ENCODE results near the gene ZNF565. TPM values are rescaled to one million over a fixed set of nuclear protein-coding genes. Genes with fewer than 3 reads are reported as not detected.

ZNF565 gene
- polyA plus RNA-seq, 1 experiment = 2.2 TPM

GRCh38 chr19:36225219-36225892, 10.9 kb upstream of the ZNF565 start:
- CTCF ChIA-PET = interaction anchor here (0.6 kb wide), 1 partner anchor 194 kb away, joined by 4 read pairs; no protein-coding TSS in a partner anchor
- no peaks in the 10 kb centered on the region for H3K27me3 ChIP-seq (ENCODE audit: control insufficient read depth, insufficient read depth, low read length)
- no peak overlapping the region for H3K4me3 ChIP-seq (ENCODE audit: low read depth, low read length)
- H3K36me3 ChIP-seq (ENCODE audit: control insufficient read depth, insufficient read depth, low read length) = peaks cover 15% of the 10 kb centered on the region
- peak; percentile 34 for DNase-seq (ENCODE audit: low read depth)
- POLR2A ChIA-PET = interaction anchor here (1.5 kb wide), 1 partner anchor 11 kb away, joined by 4 read pairs; the partner anchor contains the start of genes ZNF146 and ZNF565
- no peak for TF ChIP-seq CTCF (IDR thresholded peaks at IDR 0.05; ENCODE audit: insufficient read depth, low read depth, low read length)

- CTCF ChIA-PET = interaction anchor here (0.9 kb wide), 1 partner anchor 23 kb away, joined by 3 read pairs; no protein-coding TSS in a partner anchor
- POLR2A ChIA-PET = no interaction called here
- no peak for DNase-seq (ENCODE audit: low read depth)
- no peaks in the 10 kb centered on the region for H3K27me3 ChIP-seq (ENCODE audit: control insufficient read depth, insufficient read depth, low read length)
- H3K36me3 ChIP-seq (ENCODE audit: control insufficient read depth, insufficient read depth, low read length) = peaks cover 9% of the 10 kb centered on the region
- H3K4me3 ChIP-seq (ENCODE audit: low read depth, low read length) = no peak overlapping the region
- TF ChIP-seq CTCF (IDR thresholded peaks at IDR 0.05; ENCODE audit: insufficient read depth, low read depth, low read length) = no peak
These were observed 8.0 kb upstream of the ZNF565 start for GRCh38 chr19:36222503-36222902.

GRCh38 chr19:36221474-36221873, 7.0 kb upstream of the ZNF565 start:
- POLR2A ChIA-PET = no interaction called here
- CTCF ChIA-PET = no interaction called here
- no peak for DNase-seq (ENCODE audit: low read depth)
- peaks cover 6% of the 10 kb centered on the region for H3K36me3 ChIP-seq (ENCODE audit: control insufficient read depth, insufficient read depth, low read length)
- no peak for TF ChIP-seq CTCF (IDR thresholded peaks at IDR 0.05; ENCODE audit: insufficient read depth, low read depth, low read length)
- no peak overlapping the region for H3K4me3 ChIP-seq (ENCODE audit: low read depth, low read length)
- no peaks in the 10 kb centered on the region for H3K27me3 ChIP-seq (ENCODE audit: control insufficient read depth, insufficient read depth, low read length)

- no peak for DNase-seq (ENCODE audit: low read depth)
- Histone ChIP-seq H3K36me3 (ENCODE audit: control insufficient read depth, insufficient read depth, low read length) (peaks cover 4% of the 10 kb centered on the region), H3K4me3 (ENCODE audit: low read depth, low read length) (peak overlapping the region; percentile 95), H3K27me3 (ENCODE audit: control insufficient read depth, insufficient read depth, low read length) (no peaks in the 10 kb centered on the region)
- POLR2A ChIA-PET = interaction anchor here (1.2 to 1.3 kb wide), 2 partner anchors 9 to 101 kb away, joined by 4 to 8 read pairs; partner anchors contain the start of gene POLR2I
- CTCF ChIA-PET = interaction anchor here (1.0 kb wide), 1 partner anchor 25 kb away, joined by 3 read pairs; no protein-coding TSS in a partner anchor
- no peak for TF ChIP-seq CTCF (IDR thresholded peaks at IDR 0.05; ENCODE audit: insufficient read depth, low read depth, low read length)
These were observed 1.0 kb upstream of the ZNF565 start for GRCh38 chr19:36215276-36216123.

GRCh38 chr19:36212895-36213294, 1.6 kb downstream of the ZNF565 start:
- ChIA-PET CTCF (no interaction called here), POLR2A (no interaction called here)
- DNase-seq (ENCODE audit: low read depth) = no peak
- no peak for TF ChIP-seq CTCF (IDR thresholded peaks at IDR 0.05; ENCODE audit: insufficient read depth, low read depth, low read length)
- Histone ChIP-seq H3K36me3 (ENCODE audit: control insufficient read depth, insufficient read depth, low read length) (0 out of 2 replicates have a peak, but pooled peaks cover 1% of the 10 kb centered on the region), H3K4me3 (ENCODE audit: low read depth, low read length) (no peak overlapping the region), H3K27me3 (ENCODE audit: control insufficient read depth, insufficient read depth, low read length) (no peaks in the 10 kb centered on the region)
